Measurements from ENCODE around the gene VPS37C.

The VPS37C gene

GRCh38 chr11:61147791-61148620 lies 13.2 kb downstream of the VPS37C start:
- TF ChIP-seq GABPA (IDR thresholded peaks at IDR 0.05; ENCODE audit: low read depth) (no peak), SPI1 (IDR thresholded peaks at IDR 0.05; ENCODE audit: borderline replicate concordance, low read depth) (no peak), CTCF (IDR thresholded peaks at IDR 0.05; ENCODE audit: insufficient read depth, low read length) (no peak), REST (IDR thresholded peaks at IDR 0.05; ENCODE audit: insufficient replicate concordance, low read depth) (no peak), POLR2AphosphoS5 (IDR thresholded peaks at IDR 0.05; ENCODE audit: low read depth) (no peak)
- Histone ChIP-seq H3K27me3 (ENCODE audit: insufficient read depth, poor library complexity, severe bottlenecking) (no peaks in the 10 kb centered on the region), H3K4me3 (replicated peaks; ENCODE audit: insufficient read depth, low read length) (no peak overlapping the region), H3K27ac (replicated peaks) (no peak overlapping the region)
- no peak for DNase-seq (ENCODE audit: low read depth in 1 of 2, low spot score in 1 of 2)

- no peak overlapping the region for H3K27ac ChIP-seq (replicated peaks)
- no peaks in the 10 kb centered on the region for H3K27me3 ChIP-seq (ENCODE audit: insufficient read depth, poor library complexity, severe bottlenecking)
- TF ChIP-seq GABPA (IDR thresholded peaks at IDR 0.05; ENCODE audit: low read depth) (no peak), SPI1 (IDR thresholded peaks at IDR 0.05; ENCODE audit: borderline replicate concordance, low read depth) (no peak), CTCF (IDR thresholded peaks at IDR 0.05; ENCODE audit: insufficient read depth, low read length) (no peak), POLR2AphosphoS5 (IDR thresholded peaks at IDR 0.05; ENCODE audit: low read depth) (no peak), REST (IDR thresholded peaks at IDR 0.05; ENCODE audit: insufficient replicate concordance, low read depth) (no peak)
- DNase-seq (ENCODE audit: low read depth in 1 of 2, low spot score in 1 of 2), result no peak
- no peak overlapping the region for H3K4me3 ChIP-seq (replicated peaks; ENCODE audit: insufficient read depth, low read length)
Observed at GRCh38 chr11:61147271-61147670, 14.0 kb downstream of the VPS37C start.

- Histone ChIP-seq H3K27ac (replicated peaks) (no peak overlapping the region), H3K4me3 (replicated peaks; ENCODE audit: insufficient read depth, low read length) (no peak overlapping the region), H3K27me3 (ENCODE audit: insufficient read depth, poor library complexity, severe bottlenecking) (no peaks in the 10 kb centered on the region)
- no peak for DNase-seq (ENCODE audit: low read depth in 1 of 2, low spot score in 1 of 2)
- TF ChIP-seq REST (IDR thresholded peaks at IDR 0.05; ENCODE audit: insufficient replicate concordance, low read depth), result no peak
- TF ChIP-seq CTCF (IDR thresholded peaks at IDR 0.05; ENCODE audit: insufficient read depth, low read length), result no peak
- no peak for TF ChIP-seq SPI1 (IDR thresholded peaks at IDR 0.05; ENCODE audit: borderline replicate concordance, low read depth)
- no peak for TF ChIP-seq GABPA (IDR thresholded peaks at IDR 0.05; ENCODE audit: low read depth)
- no peak for TF ChIP-seq POLR2AphosphoS5 (IDR thresholded peaks at IDR 0.05; ENCODE audit: low read depth)
Observed at GRCh38 chr11:61146416-61146815, 14.8 kb downstream of the VPS37C start.

Measured in HL-60 (cell line).